CD4-positive, alpha-beta T cell treated with Interferon gamma for 1 hour (primary cell): ENCODE data around the gene AKAP6.
"Not testable (repeated sequence)": the region's sequence is repeated elsewhere in the genome, so short reads cannot be mapped to it uniquely, and the experiment has no call there.

Experiments used
- DNase-seq: peaks from one replicate; pipeline ENCODE4 v3.0.0-alpha.2; 2020

Gene AKAP6

GRCh38 chr14:32545506-32546210, 216.6 kb downstream of the AKAP6 start:
- DNase-seq, result no peak

DNA sequence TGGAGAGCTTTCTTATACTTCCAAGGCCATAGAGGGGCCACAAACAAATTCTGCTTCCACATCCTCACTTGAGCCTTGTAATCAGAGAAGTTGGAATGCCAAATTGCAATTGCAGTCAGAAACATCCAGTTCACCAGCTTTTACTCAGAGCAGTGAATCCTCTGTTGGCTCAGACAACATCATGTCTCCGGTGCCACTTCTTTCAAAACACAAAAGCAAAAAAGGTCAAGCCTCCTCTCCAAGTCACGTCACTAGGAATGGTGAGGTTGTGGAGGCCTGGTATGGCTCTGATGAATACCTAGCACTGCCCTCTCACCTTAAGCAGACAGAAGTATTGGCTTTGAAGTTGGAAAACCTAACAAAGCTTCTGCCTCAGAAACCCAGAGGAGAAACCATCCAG, 217.1 kb downstream of the AKAP6 start:
- DNase-seq, result no peak

- no peak for DNase-seq
These were observed 223.7 kb downstream of the AKAP6 start for GRCh38 chr14:32552766-32553165.

- DNase-seq, result no peak
These were observed 229.9 kb downstream of the AKAP6 start for GRCh38 chr14:32559048-32559447.

- DNase-seq, result no peak
These were observed 230.5 kb downstream of the AKAP6 start for GRCh38 chr14:32559590-32559989.

- DNase-seq, result no peak
These were observed 231.2 kb downstream of the AKAP6 start for GRCh38 chr14:32560209-32560857.

- no peak for DNase-seq
These were observed 232.4 kb downstream of the AKAP6 start for GRCh38 chr14:32561520-32561919.

GRCh38 chr14:32564596-32564995, 235.5 kb downstream of the AKAP6 start:
- no peak for DNase-seq

- DNase-seq, result no peak
These were observed 236.2 kb downstream of the AKAP6 start for GRCh38 chr14:32565256-32565655.

DNA sequence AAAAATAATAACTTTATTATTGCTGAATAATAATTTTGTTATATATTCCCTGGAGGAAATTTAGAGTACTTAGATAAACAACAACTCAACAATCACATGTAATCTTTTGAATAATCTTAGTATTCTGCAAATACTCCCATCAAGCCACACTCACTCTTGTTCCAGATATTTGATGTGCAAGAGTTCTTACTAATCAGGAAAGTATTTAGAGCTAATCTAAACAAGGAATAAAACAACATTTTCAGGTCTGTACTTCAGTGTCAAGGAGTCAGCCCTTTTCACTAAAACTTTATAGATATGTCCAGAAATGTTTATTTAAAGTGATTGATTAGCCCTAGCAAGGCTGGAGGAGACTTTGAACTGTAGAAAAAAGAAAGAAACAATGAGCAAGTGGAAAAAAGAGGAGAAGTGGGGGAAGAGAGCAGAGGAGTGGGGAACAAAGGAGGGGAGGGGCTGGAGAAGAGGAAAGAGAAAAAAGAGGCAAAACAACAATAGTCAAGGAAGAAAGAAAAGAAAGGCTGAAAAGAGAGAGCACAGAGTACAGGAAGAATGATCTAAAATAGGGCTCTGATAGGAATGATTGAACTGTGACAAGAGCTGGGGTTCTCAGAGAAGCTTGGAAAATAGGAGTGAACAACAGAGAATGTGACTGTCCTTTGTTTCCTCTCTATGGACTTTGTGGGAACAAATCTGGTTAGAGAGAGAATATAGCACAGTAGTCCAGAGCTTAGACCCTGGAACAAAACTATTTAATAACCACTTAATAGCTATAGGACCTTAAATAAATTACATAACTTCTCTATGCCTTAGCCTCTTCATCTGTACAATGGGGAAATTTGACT, 238.7 kb downstream of the AKAP6 start:
- DNase-seq, result no peak

GRCh38 chr14:32571551-32571950, 242.5 kb downstream of the AKAP6 start:
- no peak for DNase-seq

- no peak for DNase-seq
These were observed 243.1 kb downstream of the AKAP6 start for GRCh38 chr14:32571995-32572866.

- DNase-seq, result no peak
These were observed 243.7 kb downstream of the AKAP6 start for GRCh38 chr14:32572867-32573150.

GRCh38 chr14:32574269-32574668, 245.2 kb downstream of the AKAP6 start:
- DNase-seq, result no peak

- DNase-seq, result no peak
These were observed 247.1 kb downstream of the AKAP6 start for GRCh38 chr14:32576088-32576795.

DNA sequence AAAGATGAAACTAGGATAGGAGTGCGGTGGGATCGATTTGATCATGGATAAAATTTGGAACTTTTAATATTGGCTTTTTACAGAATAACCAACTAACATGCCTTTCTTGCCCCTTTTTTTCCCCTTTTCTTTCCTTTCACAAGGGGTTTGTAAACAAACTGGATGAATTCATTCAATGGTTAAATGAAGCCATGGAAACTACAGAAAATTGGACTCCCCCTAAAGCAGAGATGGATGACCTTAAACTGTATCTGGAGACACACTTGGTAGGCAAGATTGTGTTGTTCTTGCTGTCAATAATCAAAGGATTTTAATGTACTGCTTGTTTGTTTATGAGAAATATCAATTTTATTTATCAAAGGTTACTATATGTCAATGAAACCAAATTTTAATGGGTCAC, 247.9 kb downstream of the AKAP6 start:
- no peak for DNase-seq

DNA sequence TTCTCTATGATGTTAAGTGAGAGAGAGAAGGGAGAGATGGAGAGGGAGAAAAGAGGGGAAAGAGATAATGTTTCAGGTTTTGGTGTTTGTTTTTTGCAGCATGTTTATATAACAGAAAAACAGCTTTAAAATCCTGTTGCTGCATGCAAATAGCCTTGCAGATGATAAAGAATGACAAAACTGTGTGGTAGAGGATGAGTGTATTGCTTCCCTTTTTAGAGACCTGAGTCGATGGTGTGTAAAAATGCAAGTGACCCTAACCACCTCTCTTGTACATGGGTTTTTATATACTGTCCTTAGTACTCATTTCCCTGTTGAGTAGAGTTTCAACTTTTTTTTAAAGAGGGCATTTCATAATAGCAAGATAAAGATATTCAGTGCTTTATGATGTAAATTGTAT, 249.1 kb downstream of the AKAP6 start:
- no peak for DNase-seq

DNA sequence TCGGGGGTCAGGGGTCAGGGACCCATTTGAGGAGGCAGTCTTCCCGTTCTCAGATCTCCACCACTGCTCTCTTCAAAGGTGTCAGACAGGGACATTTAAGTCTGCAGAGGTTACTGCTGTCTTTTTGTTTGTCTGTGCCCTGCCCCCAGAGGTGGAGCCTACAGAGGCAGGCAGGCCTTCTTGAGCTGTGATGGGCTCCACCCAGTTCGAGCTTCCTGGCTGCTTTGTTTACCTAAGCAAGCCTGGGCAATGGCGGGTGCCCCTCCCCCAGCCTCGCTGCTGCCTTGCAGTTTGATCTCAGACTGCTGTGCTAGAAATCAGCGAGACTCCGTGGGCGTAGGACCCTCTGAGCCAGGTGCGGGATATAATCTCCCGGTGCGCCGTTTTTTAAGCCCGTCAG, 254.3 kb downstream of the AKAP6 start:
- DNase-seq, result not testable (repeated sequence)

GRCh38 chr14:32584079-32584478, 255.0 kb downstream of the AKAP6 start:
- no peak for DNase-seq

GRCh38 chr14:32587461-32587860, 258.4 kb downstream of the AKAP6 start:
- no peak for DNase-seq

- no peak for DNase-seq
These were observed 259.6 kb downstream of the AKAP6 start for GRCh38 chr14:32588448-32589320.
